Testis (tissue), 2 donors: Measurements from ENCODE around the gene STAC3.
A peak's percentile ranks its signal among the peaks of the same experiment; 100 is the strongest.

ENCODE experiments used
- CTCF ChIP-seq, 3 experiments: fragments of 450-650 bp in 2 of 3; fragments of 200-600 bp in 1 of 3; sonication (generic) in 1 of 3; IDR thresholded peaks; one replicate each; pipeline ENCODE4 v1.5.1; 2016 to 2019; ENCODE audit warnings: antibody characterized with exemption in 3 of 3, mild to moderate bottlenecking in 2 of 3, moderate library complexity in 1 of 3
- POLR2A ChIP-seq: fragments of 450-650 bp; IDR thresholded peaks from one replicate; pipeline ENCODE4 v1.6.1; 2017; ENCODE audit warnings: antibody characterized with exemption, mild to moderate bottlenecking, moderate library complexity

- peak in 2 of 3 experiments; percentile 8 to 39 for TF ChIP-seq CTCF (IDR thresholded peaks at IDR 0.05)
- TF ChIP-seq POLR2A = no peak
Observed at GRCh38 chr12:57229046-57229633, 21.8 kb downstream of the STAC3 start.
